Measurements from ENCODE around the gene TMC7. TPM values are rescaled to one million over a fixed set of nuclear protein-coding genes. Genes with fewer than 3 reads are reported as not detected.
A peak's percentile ranks its signal among the peaks of the same experiment; 100 is the strongest.

The TMC7 gene
- 0.40 and 0.47 TPM in 2 replicates for polyA plus RNA-seq (2011; rRNA removed)
- 0.36 and 0.85 TPM in 2 replicates for polyA minus RNA-seq (2011; rRNA and poly(A)+ RNA removed)

GRCh38 chr16:18983565-18984434 lies at the start of gene TMC7:
Gene TMC7 (plus strand): TSS chr16:18983934. CDS start chr16:18984064, 130 bp downstream.
- Histone ChIP-seq H3K36me3 (ENCODE audit: control insufficient read depth, insufficient read depth, low read length) (no peaks in the 10 kb centered on the region), H3K4me3 (ENCODE audit: low read depth, low read length) (peak within 1 kb of the TSS; percentile 52), H3K27me3 (ENCODE audit: control insufficient read depth, insufficient read depth, low read length) (no peaks in the 10 kb centered on the region)
- ChIA-PET POLR2A (no interaction called here), CTCF (interaction anchor here (0.5 to 3.5 kb wide), 21 partner anchors 8 to 543 kb away, joined by 3 to 36 read pairs (median 4); partner anchors contain the start of gene COQ7)
- no peak for DNase-seq (ENCODE audit: low read depth)
- TF ChIP-seq, protein P1, sequence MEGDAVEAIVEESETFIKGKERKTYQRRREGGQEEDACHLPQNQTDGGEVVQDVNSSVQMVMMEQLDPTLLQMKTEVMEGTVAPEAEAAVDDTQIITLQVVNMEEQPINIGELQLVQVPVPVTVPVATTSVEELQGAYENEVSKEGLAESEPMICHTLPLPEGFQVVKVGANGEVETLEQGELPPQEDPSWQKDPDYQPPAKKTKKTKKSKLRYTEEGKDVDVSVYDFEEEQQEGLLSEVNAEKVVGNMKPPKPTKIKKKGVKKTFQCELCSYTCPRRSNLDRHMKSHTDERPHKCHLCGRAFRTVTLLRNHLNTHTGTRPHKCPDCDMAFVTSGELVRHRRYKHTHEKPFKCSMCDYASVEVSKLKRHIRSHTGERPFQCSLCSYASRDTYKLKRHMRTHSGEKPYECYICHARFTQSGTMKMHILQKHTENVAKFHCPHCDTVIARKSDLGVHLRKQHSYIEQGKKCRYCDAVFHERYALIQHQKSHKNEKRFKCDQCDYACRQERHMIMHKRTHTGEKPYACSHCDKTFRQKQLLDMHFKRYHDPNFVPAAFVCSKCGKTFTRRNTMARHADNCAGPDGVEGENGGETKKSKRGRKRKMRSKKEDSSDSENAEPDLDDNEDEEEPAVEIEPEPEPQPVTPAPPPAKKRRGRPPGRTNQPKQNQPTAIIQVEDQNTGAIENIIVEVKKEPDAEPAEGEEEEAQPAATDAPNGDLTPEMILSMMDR (IDR thresholded peaks at IDR 0.05; ENCODE audit: insufficient read depth, low read depth, low read length) = peak; percentile 94

DNA sequence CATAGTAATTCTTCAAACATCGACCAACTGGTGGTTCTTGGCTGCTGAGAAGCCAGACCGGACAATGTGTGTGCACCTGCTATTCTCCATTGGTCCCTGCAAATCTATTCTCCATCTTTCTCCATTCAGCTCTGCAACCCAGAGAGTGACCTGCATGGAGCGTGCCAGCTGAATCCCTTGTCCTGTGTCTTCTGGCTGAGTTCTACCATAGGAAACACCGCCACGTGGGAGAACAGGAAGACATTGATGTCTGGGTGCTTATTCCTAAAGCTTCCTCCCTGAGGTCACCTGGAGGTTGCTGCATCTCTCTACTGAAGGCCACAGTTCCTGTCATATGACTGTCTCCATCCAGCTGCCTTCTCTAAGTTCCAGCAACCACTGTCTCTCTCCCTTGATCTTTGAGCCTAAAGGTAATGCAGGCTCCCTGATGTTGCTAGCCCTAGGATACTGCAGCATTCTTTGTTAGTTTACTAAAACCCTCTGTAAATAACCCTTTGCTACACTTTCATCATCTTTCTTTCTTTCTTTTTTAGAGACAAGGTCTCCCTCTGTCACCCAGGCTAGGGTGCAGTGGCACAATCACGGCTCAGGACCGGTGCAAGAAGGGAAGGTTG lies 46.9 kb upstream of the TMC7 start:
- DNase-seq (ENCODE audit: low read depth) = no peak
- POLR2A ChIA-PET = no interaction called here

DNA sequence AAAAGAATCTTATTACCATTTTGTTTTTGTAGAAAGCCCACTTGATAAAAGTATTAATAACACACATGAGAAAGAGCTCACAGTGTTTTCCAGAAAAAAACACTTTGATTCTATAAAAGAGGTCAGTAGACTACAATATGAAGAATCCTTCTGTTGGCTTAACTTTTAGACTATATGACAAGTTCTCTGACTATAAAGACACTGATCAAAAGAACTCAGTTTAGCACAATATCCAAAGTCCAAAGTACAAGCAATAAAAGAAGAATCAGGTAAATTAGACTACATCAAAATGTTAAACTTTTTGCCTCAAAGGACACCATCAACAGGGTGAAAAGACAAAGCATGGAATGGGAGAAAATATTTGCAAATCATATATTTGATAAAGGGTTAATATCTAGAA lies 46.3 kb upstream of the TMC7 start:
- ChIA-PET POLR2A (no interaction called here), CTCF (interaction anchor here (0.6 kb wide), 1 partner anchor 16 kb away, joined by 3 read pairs; no protein-coding TSS in a partner anchor)
- no peaks in the 10 kb centered on the region; the same call in 1 of the 2 replicates for H3K27me3 ChIP-seq (ENCODE audit: control insufficient read depth, insufficient read depth, low read length)
- H3K36me3 ChIP-seq (ENCODE audit: control insufficient read depth, insufficient read depth, low read length) = no peaks in the 10 kb centered on the region
- no peak overlapping the region for H3K4me3 ChIP-seq (ENCODE audit: low read depth, low read length)
- TF ChIP-seq, protein P1 (IDR thresholded peaks at IDR 0.05; ENCODE audit: insufficient read depth, low read depth, low read length) = no peak
- no peak for DNase-seq (ENCODE audit: low read depth)

More for the DNA sequence above, 46.9 kb upstream of the TMC7 start:
- no peaks in the 10 kb centered on the region for H3K36me3 ChIP-seq (ENCODE audit: control insufficient read depth, insufficient read depth, low read length)
- no peaks in the 10 kb centered on the region for H3K27me3 ChIP-seq (ENCODE audit: control insufficient read depth, insufficient read depth, low read length)
- H3K4me3 ChIP-seq (ENCODE audit: low read depth, low read length) = no peak overlapping the region
- CTCF ChIA-PET = no interaction called here
- TF ChIP-seq, protein P1 (IDR thresholded peaks at IDR 0.05; ENCODE audit: insufficient read depth, low read depth, low read length) = no peak

GRCh38 chr16:18938986-18939385 lies 44.7 kb upstream of the TMC7 start:
- POLR2A ChIA-PET = no interaction called here
- H3K36me3 ChIP-seq (ENCODE audit: control insufficient read depth, insufficient read depth, low read length) = no peaks in the 10 kb centered on the region
- no peak overlapping the region for H3K4me3 ChIP-seq (ENCODE audit: low read depth, low read length)
- CTCF ChIA-PET = no interaction called here
- TF ChIP-seq, protein P1 (IDR thresholded peaks at IDR 0.05; ENCODE audit: insufficient read depth, low read depth, low read length) = no peak
- H3K27me3 ChIP-seq (ENCODE audit: control insufficient read depth, insufficient read depth, low read length) = no peaks in the 10 kb centered on the region; the same call in 1 of the 2 replicates
- no peak for DNase-seq (ENCODE audit: low read depth)

- TF ChIP-seq, protein P1 (IDR thresholded peaks at IDR 0.05; ENCODE audit: insufficient read depth, low read depth, low read length) = no peak
- Histone ChIP-seq H3K27me3 (ENCODE audit: control insufficient read depth, insufficient read depth, low read length) (no peaks in the 10 kb centered on the region; the same call in 1 of the 2 replicates), H3K4me3 (ENCODE audit: low read depth, low read length) (no peak overlapping the region), H3K36me3 (ENCODE audit: control insufficient read depth, insufficient read depth, low read length) (no peaks in the 10 kb centered on the region)
- POLR2A ChIA-PET = no interaction called here
- no peak for DNase-seq (ENCODE audit: low read depth)
- CTCF ChIA-PET = interaction anchor here (0.6 kb wide), 2 partner anchors 140 to 1444 kb away, joined by 3 read pairs; partner anchors contain the start of gene ARL6IP1
Measured at GRCh38 chr16:18941471-18941870, 42.3 kb upstream of the TMC7 start.

Data from BJ (cell line).